NCI-H1930 (cell line): ENCODE data around the gene SCN5A.

Experiments used
- DNase-seq, 2 experiments: peaks; one replicate each; lab custom pipeline; 2025; lab: John Stamatoyannopoulos, UW

Gene SCN5A

GRCh38 chr3:38560284-38560683 is 89.2 kb downstream of the SCN5A start:
- DNase-seq: no peak

GRCh38 chr3:38558864-38559263 is 90.6 kb downstream of the SCN5A start:
- no peak for DNase-seq

- DNase-seq: no peak
These were observed 92.7 kb downstream of the SCN5A start for GRCh38 chr3:38556640-38557358.

GRCh38 chr3:38555926-38556325 is 93.6 kb downstream of the SCN5A start:
- no peak for DNase-seq

GRCh38 chr3:38555149-38555840 is 94.2 kb downstream of the SCN5A start:
- no peak for DNase-seq

GRCh38 chr3:38554127-38554827 is 95.2 kb downstream of the SCN5A start:
- no peak for DNase-seq

GRCh38 chr3:38553071-38553470 is 96.4 kb downstream of the SCN5A start:
- DNase-seq: no peak

GRCh38 chr3:38552364-38552763 is 97.1 kb downstream of the SCN5A start:
- DNase-seq: no peak

GRCh38 chr3:38551026-38551832 is 98.3 kb downstream of the SCN5A start:
- DNase-seq: no peak

GRCh38 chr3:38549957-38550840 is 99.3 kb downstream of the SCN5A start:
- no peak for DNase-seq

GRCh38 chr3:38549486-38549885 is 100.0 kb downstream of the SCN5A start:
- DNase-seq: no peak

- no peak for DNase-seq
These were observed 100.4 kb downstream of the SCN5A start for GRCh38 chr3:38549082-38549481.

- no peak for DNase-seq
These were observed 101.1 kb downstream of the SCN5A start for GRCh38 chr3:38548154-38548931.

GRCh38 chr3:38545983-38546382 is 103.5 kb downstream of the SCN5A start:
- DNase-seq: no peak

GRCh38 chr3:38545550-38545949 is 103.9 kb downstream of the SCN5A start:
- no peak for DNase-seq

- no peak for DNase-seq
These were observed 104.6 kb downstream of the SCN5A start for GRCh38 chr3:38544926-38545325.

- DNase-seq: no peak
These were observed 105.9 kb downstream of the SCN5A start for GRCh38 chr3:38543586-38543985.

- DNase-seq: no peak
These were observed 106.8 kb downstream of the SCN5A start for GRCh38 chr3:38542401-38543298.

- DNase-seq: no peak
These were observed 107.7 kb downstream of the SCN5A start for GRCh38 chr3:38541806-38542205.
